Stimulated activated CD4-positive, alpha-beta T cell treated with anti-CD3 and anti-CD28 coated beads, Interleukin-1b, Interleukin-23, amount 100 ng/mL, for 4 hours (primary cell): ENCODE results near the gene SUV39H1.

Experiments used
- DNase-seq, 2 donors: peaks; one replicate each; pipeline ENCODE4 v3.0.0-alpha.2; 2020; ENCODE audit warnings: low read depth in 2 of 2

Gene SUV39H1

DNA sequence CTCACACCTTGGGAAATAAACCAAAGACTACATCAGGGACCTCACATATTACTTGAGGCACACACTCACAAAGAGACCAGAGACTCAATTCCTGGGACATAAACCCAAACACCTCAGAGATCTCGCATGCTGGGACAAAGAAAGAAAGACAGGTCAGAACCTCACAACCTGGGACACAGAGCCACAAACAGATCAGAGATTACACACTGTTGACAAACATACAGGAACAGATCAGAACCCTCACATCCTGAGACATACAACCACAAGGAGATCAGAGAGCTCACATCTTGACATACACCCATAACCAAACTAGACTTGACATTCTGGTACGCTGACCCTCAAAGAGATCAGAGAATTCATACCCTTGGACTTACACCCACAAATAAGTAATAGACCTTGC lies 17.3 kb downstream of the SUV39H1 start:
- no peak for DNase-seq

DNA sequence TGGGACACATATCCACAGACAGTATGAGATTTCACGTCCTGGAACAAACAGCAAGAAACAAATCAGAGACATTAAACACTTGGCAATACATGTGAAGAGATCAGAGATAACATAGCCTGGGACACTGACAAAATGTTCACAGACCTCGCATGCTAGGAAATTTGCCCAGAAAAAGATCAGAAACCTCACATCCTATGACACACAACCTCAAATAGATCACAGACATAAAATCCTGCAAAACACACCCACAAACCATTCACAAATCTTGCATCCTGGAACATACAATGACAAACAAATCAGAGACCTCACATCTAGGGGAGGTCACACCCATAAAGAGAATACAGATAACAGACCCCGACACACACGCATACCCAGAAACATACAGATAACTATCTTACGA lies 18.0 kb downstream of the SUV39H1 start:
- DNase-seq, result no peak

GRCh38 chrX:48715072-48715471 lies 18.5 kb downstream of the SUV39H1 start:
- no peak for DNase-seq

GRCh38 chrX:48715876-48716502 lies 19.5 kb downstream of the SUV39H1 start:
- DNase-seq, result no peak

DNA sequence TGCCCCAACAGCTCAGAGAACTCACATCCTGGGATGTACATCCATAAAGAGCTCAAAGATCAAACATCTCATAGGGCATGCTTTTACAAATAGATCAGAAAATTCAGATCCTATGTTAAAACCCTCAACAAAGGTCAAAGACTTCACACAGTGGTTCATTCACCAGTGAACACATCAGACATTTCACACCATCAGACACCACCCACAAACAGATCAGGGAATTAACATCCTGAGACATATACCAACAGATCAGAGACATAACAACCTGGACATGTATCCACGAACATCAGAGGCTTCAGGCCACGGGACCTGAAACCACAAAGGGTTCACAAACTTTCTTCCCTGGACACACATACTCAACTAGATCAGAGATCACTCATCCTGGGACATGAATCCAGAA lies 23.4 kb downstream of the SUV39H1 start:
- no peak for DNase-seq

DNA sequence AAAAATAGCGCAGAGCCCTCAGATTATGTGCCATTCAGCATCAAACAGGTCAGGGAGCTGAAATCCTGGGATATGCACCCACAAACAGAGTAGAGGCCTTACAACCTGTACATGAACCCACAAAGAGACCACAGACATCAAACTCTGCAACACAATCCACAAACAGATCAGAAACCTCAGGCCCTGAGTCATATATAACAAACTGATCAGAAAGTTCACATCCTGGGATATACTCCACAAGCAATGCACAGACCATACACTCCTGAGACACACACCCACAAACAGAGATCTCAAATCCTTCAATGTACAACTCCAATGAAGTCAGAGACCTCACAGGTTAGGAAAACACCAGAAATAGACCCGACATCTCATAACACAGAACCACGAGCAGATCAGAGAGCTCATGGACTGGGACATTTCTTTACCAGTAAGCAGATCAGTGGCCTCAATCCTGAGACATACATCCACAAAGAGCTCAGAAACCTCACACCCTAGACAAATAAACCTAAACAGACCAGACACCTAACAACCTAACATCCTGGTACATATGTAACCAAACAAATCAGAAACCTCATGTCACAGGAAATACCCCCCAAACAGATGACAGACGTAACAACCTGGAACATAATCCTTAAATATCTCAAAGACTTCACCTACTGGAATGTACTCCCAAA lies 24.2 kb downstream of the SUV39H1 start:
- no peak for DNase-seq

- DNase-seq, result no peak
These were observed 25.4 kb downstream of the SUV39H1 start for GRCh38 chrX:48721916-48722315.

GRCh38 chrX:48726596-48726995 lies 30.1 kb downstream of the SUV39H1 start:
- DNase-seq, result no peak

- no peak for DNase-seq
These were observed 32.1 kb downstream of the SUV39H1 start for GRCh38 chrX:48728653-48729052.

DNA sequence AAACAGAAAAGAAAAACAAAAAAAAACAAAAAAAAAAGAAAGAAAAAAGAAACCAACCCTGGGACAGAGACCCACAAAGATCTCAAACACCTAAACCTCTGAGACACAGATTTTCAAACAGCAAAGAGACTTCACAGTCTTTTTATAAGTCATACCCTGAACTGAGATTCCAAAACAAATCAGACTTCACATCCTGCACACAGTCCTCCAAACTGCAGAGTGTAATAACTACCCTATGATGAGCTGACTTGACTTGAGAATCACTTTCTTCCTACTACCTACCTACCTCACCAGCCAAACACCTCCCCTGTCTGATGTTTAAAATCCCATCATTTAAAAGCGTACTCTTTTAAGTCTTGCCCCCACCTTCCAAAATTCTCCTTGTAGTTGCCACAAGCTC lies 39.8 kb downstream of the SUV39H1 start:
- DNase-seq, result no peak

- no peak for DNase-seq
These were observed 40.3 kb downstream of the SUV39H1 start for GRCh38 chrX:48736878-48737212.

DNA sequence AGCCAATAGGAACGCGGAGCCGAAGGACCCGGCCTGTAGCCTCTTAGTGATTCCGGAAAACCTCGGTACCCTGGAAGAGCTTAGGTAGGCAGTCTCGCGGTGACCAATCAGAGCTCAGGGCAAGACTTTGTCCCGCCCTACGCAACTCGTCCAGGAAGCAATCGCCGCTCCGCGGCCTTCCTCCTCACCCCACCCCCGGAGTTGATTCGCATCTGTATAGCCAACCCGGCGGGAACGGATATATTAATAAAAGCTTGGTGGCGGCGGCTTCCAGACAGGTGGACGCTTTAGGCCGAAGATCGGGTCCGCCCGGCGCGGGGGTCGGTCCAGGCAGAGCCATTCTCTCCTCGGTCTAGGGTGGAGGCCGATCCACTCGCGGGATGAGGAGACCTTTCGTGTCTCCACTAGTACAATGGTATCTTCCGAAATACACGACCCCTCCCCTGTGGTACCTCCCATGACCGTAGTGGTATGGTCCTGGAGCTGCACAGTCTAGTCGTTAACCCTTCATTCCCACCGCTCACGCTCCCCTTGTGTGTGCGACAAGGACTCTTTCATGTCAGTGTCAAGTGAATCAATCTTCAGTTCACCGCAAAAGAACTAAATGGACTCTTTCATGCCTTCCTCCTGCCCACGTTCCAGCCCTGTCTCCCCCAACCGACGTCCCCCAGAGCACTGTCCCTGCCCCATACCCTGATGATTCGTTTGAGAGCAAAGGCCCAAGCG lies 40.8 kb downstream of the SUV39H1 start:
- DNase-seq, result peak; percentile 68 to 75

DNA sequence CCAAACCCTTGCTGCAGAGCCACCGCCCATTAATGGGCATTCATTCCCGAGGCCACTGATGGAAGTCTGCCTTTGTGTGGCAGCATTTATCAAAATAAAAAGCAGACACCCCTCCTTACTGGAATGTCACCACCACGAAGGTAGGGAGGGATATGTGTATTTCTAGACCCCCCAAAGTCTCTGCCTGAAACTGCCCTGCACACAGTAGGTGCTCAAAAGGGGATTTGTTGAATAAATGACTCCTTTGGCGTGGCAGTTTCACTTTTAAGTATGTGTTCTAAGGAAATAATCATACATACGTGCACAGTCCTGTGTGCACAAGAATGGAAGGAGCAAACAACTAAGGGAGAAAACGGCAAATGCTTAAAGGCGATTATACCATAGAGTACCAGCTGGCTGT lies 41.4 kb downstream of the SUV39H1 start:
- no peak for DNase-seq

DNA sequence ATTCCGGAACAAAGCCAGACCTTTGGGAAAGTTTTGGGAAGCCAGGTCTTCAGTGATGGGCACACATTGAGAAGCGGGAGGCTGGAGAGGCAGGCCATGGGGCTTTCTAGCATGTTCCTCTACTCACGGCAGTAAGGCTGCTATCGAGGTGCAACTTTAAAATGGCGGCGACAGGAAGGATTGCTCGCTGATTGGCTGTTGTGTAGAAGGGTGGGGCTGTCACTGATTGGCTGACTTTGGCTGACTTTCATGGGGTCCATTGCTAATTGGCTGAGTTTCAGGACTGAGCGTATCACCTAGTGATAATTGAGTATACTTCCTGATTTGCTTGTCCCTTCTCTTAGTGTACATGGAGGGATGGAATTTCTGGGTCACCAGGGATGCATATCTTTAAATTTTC lies 45.3 kb downstream of the SUV39H1 start:
- DNase-seq, result no peak

DNA sequence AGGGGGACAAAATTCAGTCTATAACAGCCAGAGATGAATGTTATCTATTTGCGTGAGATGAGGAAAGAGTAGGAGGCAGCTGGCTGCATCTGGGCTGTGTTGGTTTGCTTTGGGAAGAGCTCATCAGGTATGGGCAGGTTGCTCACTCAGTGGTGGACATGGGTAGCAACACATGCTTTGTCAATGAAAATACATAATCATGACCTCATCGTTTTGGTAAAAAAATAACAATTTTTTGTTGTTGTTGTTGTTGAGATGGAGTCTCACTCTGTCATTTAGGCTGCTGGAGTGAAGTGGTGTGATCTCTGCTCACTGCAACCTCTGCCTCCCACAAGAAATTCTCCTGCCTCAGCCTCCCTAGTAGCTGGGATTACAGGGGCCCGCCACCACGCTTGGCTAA lies 48.7 kb downstream of the SUV39H1 start:
- DNase-seq, result no peak

DNA sequence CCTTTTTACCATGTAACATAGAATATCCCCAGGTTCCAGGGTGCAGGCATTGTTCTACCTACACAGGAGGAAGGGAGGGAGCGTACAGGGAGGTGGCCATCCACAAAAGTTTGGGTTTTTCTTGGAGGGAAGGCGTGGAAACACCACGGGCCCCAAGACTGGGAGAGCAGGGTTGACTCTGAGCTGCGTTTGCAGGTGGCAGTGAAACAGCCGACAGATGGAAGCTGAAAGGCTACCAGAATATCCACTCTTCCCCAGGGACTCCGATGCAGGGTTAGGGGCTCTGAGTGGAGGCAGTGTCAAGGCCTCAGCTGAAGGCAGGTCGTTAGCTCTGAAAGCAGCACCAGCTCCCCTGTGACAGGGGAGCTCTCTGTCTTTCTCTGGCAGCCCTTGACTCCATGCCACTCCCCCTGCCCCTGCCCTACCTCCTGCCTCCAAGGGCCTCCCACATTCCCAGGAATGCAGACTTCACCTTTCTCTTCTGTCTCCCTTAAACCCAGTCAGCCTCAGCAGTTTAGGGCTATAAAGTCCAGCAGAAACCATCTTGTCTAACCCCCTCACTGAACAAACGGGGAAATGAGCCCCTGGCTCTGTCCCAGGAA lies 51.0 kb downstream of the SUV39H1 start:
- no peak for DNase-seq

- no peak for DNase-seq
These were observed 52.6 kb downstream of the SUV39H1 start for GRCh38 chrX:48749182-48749581.

GRCh38 chrX:48751343-48751742 lies 54.8 kb downstream of the SUV39H1 start:
- no peak for DNase-seq

DNA sequence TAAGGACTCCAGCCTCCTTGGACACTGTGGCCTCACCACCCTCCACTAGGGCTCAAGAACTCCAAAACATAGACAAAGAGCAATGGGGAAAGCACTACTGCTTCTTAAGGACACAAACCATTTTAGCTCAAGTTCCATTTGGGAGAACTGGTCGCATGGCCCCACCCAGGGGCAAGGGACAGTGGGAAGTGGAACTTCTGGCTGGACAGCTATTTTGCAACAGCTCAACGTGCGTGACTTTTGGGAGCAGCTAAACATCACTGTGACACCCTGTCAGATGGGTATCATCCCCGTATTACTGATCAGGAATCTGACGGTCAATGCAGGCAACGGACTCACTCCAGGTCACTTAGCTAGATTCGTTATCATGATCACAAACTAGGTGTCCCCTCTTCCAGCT lies 56.0 kb downstream of the SUV39H1 start:
- DNase-seq, result no peak

DNA sequence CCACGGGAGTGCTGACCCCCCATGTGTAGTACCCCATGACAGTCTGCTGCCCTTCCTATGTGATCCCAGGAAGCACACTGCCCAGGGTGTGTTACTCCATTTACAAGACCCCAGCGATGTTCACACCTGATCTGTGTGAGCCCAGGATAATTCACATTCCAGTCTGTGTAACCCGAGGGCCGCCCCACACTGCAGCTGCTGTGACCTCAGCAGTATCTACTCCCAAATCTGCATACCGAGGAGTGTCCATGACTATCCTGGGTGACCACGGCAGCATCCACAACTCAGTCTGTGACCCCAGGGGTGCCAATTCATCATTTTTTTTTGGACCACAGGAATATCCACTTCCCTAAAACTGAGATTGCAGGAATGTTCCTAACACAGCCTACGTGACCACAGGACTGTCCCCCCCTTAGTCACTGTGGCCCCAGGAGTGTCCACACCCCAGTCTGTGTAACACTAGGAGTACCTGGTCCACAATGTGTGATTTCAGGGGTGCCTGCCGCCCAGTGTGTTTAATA lies 57.2 kb downstream of the SUV39H1 start:
- DNase-seq, result no peak

DNA sequence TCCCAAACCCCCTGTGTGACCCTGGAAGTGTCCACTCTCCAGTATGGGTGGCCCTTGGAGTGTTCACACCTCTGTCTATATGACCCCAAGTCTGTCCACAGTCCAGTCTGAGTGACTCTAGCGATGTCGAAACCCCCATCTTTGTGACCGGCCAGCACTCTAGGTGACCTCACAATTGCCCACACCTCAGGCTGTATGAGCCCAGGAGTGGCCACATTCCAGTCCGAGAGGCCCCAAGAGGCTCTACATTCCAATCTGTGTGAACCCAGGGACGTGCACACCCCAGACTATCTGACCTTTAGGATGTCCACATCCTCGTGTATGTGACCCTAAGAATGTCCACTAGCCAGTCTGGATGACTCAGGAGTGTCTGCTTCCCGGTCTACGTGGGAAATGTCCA lies 57.7 kb downstream of the SUV39H1 start:
- DNase-seq, result no peak
